Endothelial cell (in vitro differentiated cells): Measurements from ENCODE around the gene PSMG3. TPM values are rescaled to one million over a fixed set of nuclear protein-coding genes. Genes with fewer than 3 reads are reported as not detected.

ENCODE experiments used
- DNase-seq: peaks from one replicate; pipeline ENCODE4 v3.0.0; 2021; ENCODE audit warnings: low spot score
- H3K27ac Mint-ChIP-seq: one replicate; pipeline ENCODE4 v1.8.0; 2021; ENCODE audit warnings: mixed read lengths, inconsistent platforms; ENCODE audit not compliant: unreplicated experiment
- H3K27me3 Mint-ChIP-seq: one replicate; pipeline ENCODE4 v1.8.0; 2021; ENCODE audit warnings: mild to moderate bottlenecking, moderate library complexity, mixed read lengths, inconsistent platforms; ENCODE audit not compliant: unreplicated experiment
- H3K36me3 Mint-ChIP-seq: one replicate; pipeline ENCODE4 v1.8.0; 2021; ENCODE audit warnings: mild to moderate bottlenecking, low read depth, mixed read lengths, inconsistent platforms; ENCODE audit not compliant: unreplicated experiment
- H3K4me1 Mint-ChIP-seq: one replicate; pipeline ENCODE4 v1.8.0; 2021; ENCODE audit warnings: mild to moderate bottlenecking, mixed read lengths, inconsistent platforms; ENCODE audit not compliant: unreplicated experiment
- H3K4me3 Mint-ChIP-seq: one replicate; pipeline ENCODE4 v1.8.0; 2021; ENCODE audit warnings: mild to moderate bottlenecking, mixed read lengths, inconsistent platforms; ENCODE audit not compliant: unreplicated experiment
- H3K9me3 Mint-ChIP-seq: one replicate; pipeline ENCODE4 v1.8.0; 2021; ENCODE audit warnings: mixed read lengths, inconsistent platforms; ENCODE audit not compliant: unreplicated experiment
- total RNA-seq: library from RNA; stranded (reverse); fragmentation: NEBNext Ultra II Directional; extraction: Animal tissue kit (Norgen Biotek cat#: 25700); gene quantifications from one replicate; pipeline ENCODE4 v1.2.1, GENCODE V29; 2021; ENCODE audit not compliant: unreplicated experiment
- TF ChIP-seq, protein P1 (sequence below): fragments of 200-600 bp; sonication (generic); IDR thresholded peaks from one replicate; pipeline ENCODE4 v1.5.0; 2021; ENCODE audit warnings: antibody characterized with exemption; ENCODE audit not compliant: unreplicated experiment

PSMG3 gene
- total RNA-seq, 1 donor from 2014 or later = 20.3 TPM

DNA sequence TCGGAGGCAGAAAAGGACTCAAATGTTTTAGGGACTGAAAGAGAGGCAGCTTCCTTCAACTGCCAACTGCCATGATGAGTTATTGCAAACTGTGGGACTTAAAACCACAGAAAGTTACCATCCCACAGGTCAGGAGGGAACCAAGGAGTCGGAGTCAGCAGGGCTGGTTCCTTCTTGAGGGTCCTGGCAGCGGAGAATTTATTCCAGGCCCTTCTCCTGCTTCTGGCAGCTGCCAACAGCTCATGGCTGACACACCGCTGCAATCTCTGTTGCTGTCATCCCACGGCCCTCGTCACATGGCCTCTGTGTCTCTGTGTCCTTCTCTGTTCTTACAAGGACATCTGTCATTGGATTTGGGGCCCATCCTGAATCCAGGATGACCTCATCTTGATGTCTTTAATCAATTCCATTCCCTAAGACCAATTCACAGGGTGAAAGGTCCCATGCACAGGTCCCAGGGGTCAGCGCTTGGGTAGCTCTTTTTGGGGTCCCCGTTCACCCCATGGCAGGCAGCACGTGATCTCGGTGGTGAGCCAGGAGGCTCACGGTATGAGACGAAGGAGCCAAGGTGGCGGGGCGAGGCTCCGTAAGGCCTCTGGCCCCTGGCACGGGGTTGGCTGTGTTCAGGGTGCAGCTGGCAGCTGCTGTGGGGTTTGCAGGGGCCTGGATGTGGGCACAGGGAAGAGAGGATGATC lies 27.4 kb upstream of the PSMG3 start:
- peaks cover 13% of the 10 kb centered on the region for H3K27me3 Mint-ChIP-seq
- no peak for DNase-seq
- TF ChIP-seq, protein P1, sequence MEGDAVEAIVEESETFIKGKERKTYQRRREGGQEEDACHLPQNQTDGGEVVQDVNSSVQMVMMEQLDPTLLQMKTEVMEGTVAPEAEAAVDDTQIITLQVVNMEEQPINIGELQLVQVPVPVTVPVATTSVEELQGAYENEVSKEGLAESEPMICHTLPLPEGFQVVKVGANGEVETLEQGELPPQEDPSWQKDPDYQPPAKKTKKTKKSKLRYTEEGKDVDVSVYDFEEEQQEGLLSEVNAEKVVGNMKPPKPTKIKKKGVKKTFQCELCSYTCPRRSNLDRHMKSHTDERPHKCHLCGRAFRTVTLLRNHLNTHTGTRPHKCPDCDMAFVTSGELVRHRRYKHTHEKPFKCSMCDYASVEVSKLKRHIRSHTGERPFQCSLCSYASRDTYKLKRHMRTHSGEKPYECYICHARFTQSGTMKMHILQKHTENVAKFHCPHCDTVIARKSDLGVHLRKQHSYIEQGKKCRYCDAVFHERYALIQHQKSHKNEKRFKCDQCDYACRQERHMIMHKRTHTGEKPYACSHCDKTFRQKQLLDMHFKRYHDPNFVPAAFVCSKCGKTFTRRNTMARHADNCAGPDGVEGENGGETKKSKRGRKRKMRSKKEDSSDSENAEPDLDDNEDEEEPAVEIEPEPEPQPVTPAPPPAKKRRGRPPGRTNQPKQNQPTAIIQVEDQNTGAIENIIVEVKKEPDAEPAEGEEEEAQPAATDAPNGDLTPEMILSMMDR = no peak
- H3K27ac Mint-ChIP-seq = no peak overlapping the region
- H3K36me3 Mint-ChIP-seq = no peaks in the 10 kb centered on the region
- peaks cover 2% of the 10 kb centered on the region for H3K4me1 Mint-ChIP-seq
- no peak overlapping the region for H3K4me3 Mint-ChIP-seq
- H3K9me3 Mint-ChIP-seq = no peaks in the 10 kb centered on the region

DNA sequence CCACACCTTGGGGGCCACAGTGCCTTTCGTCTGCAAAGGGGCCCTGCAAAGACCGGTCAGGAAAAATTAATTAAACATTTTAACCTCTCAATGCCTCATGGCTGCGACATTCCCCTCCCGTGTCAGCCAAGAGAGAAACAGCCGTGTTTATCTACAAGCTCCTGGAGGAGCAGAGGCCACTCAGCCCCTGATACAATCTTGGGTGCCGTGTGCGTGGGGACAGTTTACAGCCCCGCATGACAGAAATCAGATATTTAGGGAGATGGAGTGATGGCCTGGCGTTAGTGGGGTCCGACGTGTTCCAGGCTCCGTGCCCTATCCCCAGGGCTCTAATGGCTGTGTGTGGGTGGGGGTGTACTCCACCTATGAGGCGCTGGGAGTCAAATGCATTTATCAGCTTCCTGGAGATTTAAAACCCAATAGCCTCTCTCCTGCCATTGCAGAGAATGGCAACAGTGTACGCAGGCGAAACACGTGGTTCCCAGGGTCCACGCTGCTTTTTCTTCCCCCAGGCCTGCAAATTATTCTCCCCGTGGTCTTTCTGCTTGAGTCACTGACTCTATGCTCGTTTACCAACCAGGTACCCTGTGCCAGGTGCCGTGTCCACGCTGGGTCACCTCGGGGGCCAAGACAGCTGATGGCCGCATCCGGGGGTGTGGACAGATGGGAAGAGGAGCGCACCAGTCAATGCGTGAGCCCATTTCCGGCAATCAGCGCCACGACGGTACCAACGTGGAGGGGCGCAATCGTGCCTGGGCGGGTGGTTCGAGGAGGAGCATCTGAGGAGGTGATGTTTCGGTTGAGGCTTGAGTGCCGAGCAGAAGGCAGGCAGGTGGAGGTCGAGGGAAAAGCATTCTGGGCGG lies 26.6 kb upstream of the PSMG3 start:
- H3K27me3 Mint-ChIP-seq = peaks cover 13% of the 10 kb centered on the region

DNA sequence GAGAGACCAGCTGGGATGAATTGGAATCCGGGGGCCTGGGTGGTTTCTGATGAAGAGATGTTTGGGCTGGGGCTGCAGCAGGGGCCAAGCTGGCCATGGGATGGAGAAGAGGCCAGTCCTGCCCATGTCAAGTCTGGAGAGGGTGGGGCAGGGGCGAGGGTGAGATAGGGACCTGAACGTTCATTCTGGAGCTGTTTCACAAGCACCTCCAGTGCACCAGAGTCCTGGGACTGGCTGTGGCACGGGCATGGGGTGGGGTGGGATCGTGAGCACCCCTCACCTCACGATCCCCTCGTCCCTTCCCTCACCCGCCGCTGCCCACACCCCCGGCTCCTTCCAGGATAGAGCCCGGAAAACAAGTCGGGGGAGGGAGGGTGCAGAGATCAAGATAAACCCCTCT lies 25.8 kb upstream of the PSMG3 start:
- H3K27me3 Mint-ChIP-seq = peaks cover 14% of the 10 kb centered on the region
- peaks cover 2% of the 10 kb centered on the region for H3K4me1 Mint-ChIP-seq

More for the DNA sequence above, 26.6 kb upstream of the PSMG3 start:
- Mint-ChIP-seq H3K4me3 (no peak overlapping the region), H3K36me3 (no peaks in the 10 kb centered on the region), H3K9me3 (no peaks in the 10 kb centered on the region), H3K4me1 (peaks cover 2% of the 10 kb centered on the region), H3K27ac (no peak overlapping the region)
- TF ChIP-seq, protein P1 = no peak
- DNase-seq = no peak

GRCh38 chr7:1595027-1595426 lies 25.2 kb upstream of the PSMG3 start:
- DNase-seq = no peak
- H3K4me1 Mint-ChIP-seq = peaks cover 2% of the 10 kb centered on the region

More for the DNA sequence above, 25.8 kb upstream of the PSMG3 start:
- H3K4me3 Mint-ChIP-seq = no peak overlapping the region
- H3K36me3 Mint-ChIP-seq = no peaks in the 10 kb centered on the region
- no peak overlapping the region for H3K27ac Mint-ChIP-seq
- DNase-seq = no peak
- TF ChIP-seq, protein P1 = no peak
- no peaks in the 10 kb centered on the region for H3K9me3 Mint-ChIP-seq

More at GRCh38 chr7:1595027-1595426, 25.2 kb upstream of the PSMG3 start:
- Mint-ChIP-seq H3K4me3 (no peak overlapping the region), H3K9me3 (no peaks in the 10 kb centered on the region), H3K27ac (no peak overlapping the region), H3K36me3 (no peaks in the 10 kb centered on the region), H3K27me3 (peaks cover 16% of the 10 kb centered on the region)
- TF ChIP-seq, protein P1 = no peak
